Kidney (tissue), 22 donors: ENCODE results near the gene MGARP. TPM values are rescaled to one million over a fixed set of nuclear protein-coding genes. Genes with fewer than 3 reads are reported as not detected.
"Not testable (repeated sequence)": the region's sequence is repeated elsewhere in the genome, so short reads cannot be mapped to it uniquely, and the experiment has no call there.

Experiments used
- DNase-seq, 5 donors: peaks; one replicate each; pipeline ENCODE4 v3.0.0-alpha.2; 2013 to 2020
- FAIRE-seq: peaks from 2 replicates; lab custom pipeline; 2012; peaks lifted over from hg19 to GRCh38; lab: Jason Lieb, UNC
- H3K27ac ChIP-seq, 2 donors: one replicate each; pipeline ENCODE4 v1.7.0; 2013; ENCODE audit warnings: low read depth in 2 of 2, low read length in 2 of 2, inconsistent platforms in 1 of 2
- H3K27me3 ChIP-seq: one replicate; pipeline ENCODE4 v1.7.1; 2013; ENCODE audit warnings: low read length, inconsistent platforms; ENCODE audit not compliant: control insufficient read depth, insufficient read depth
- H3K36me3 ChIP-seq, 3 donors: one replicate each; pipeline versions ENCODE4 v1.7.0 to v1.7.1; 2013; ENCODE audit warnings: low read length in 3 of 3, control low read depth in 1 of 3, inconsistent platforms in 1 of 3; ENCODE audit not compliant: insufficient read depth in 3 of 3, control insufficient read depth in 2 of 3
- H3K4me1 ChIP-seq, 3 donors: one replicate each; pipeline versions ENCODE4 v1.7.0 to v1.7.1; 2013; ENCODE audit warnings: low read length in 3 of 3, inconsistent platforms in 1 of 3, low read depth in 1 of 3; ENCODE audit not compliant: control insufficient read depth in 2 of 3, insufficient read depth in 2 of 3
- H3K4me3 ChIP-seq, 3 donors: one replicate each; pipeline versions ENCODE4 v1.7.0 to v1.8.1; 2013; ENCODE audit warnings: low read length in 3 of 3, control low read depth in 1 of 3, inconsistent platforms in 1 of 3
- H3K9ac ChIP-seq, 3 donors: one replicate each; pipeline versions ENCODE4 v1.7.0 to v1.7.1; 2013; ENCODE audit warnings: low read length in 3 of 3, control low read depth in 1 of 3, inconsistent platforms in 1 of 3
- H3K9me3 ChIP-seq, 3 donors: one replicate each; pipeline versions ENCODE4 v1.7.0 to v1.7.1; 2013; ENCODE audit warnings: low read length in 3 of 3, control low read depth in 1 of 3, inconsistent platforms in 1 of 3; ENCODE audit not compliant: control insufficient read depth in 2 of 3, insufficient read depth in 1 of 3
- intact Hi-C: fragments of 100-400 bp; cut with DNase I; formaldehyde crosslinking; loops from one replicate; pipeline ENCODE4 v1.11.1; 2022
- long read RNA-seq, 10 donors: library from polyadenylated mRNA in 1 of 10; unstranded in 1 of 10; transcript quantifications; one replicate each; pipeline ENCODE4 v2.0.0 and lab custom pipeline, GENCODE V29; 2021 to 2026
- polyA plus RNA-seq: library from polyadenylated mRNA; stranded (reverse); fragments of 350-450 nt; fragmentation: Illumina TruSeq; extraction: RNeasy Lipid Tissue Mini Kit (QIAGEN cat#74804); gene quantifications from one replicate; pipeline ENCODE4 v1.2.3, GENCODE V29; 2014; ENCODE audit warnings: low read depth, low replicate concordance; ENCODE audit not compliant: insufficient read depth
- total RNA-seq: library from RNA; stranded (reverse); fragmentation: NEBNext Ultra II Directional; extraction: Animal tissue kit (Norgen Biotek cat#: 25700); gene quantifications from one replicate; pipeline ENCODE4 v1.2.1, GENCODE V29; 2021
- TF ChIP-seq, protein P1 (sequence below): IDR thresholded peaks from 3 replicates; pipeline ENCODE4 v1.5.1; 2012; ENCODE audit warnings: mild to moderate bottlenecking, moderate library complexity, borderline replicate concordance; ENCODE audit not compliant: insufficient read depth; ENCODE audit errors: extremely low read depth
- donor health status: control.
- donor health status: control.
- donor health status: control.
- donor health status: control.
- donor health status: control.
- donor health status: DM: yes; HTN: yes; CAD: no.
- donor health status: Normal renal cell carcinoma (clear cell type).

The MGARP gene
- total RNA-seq (0.25 TPM), polyA plus RNA-seq (4.3 TPM)
- long read RNA-seq, donor 1 = 0 reads
- long read RNA-seq, donor 2 = 0 reads
- long read RNA-seq, donor 3 = 0 reads
- long read RNA-seq, donor 4 = 0 reads
- long read RNA-seq, donor 5 = 0 reads
- long read RNA-seq, donor 6 = 0 reads
- long read RNA-seq, donor 7 = 0 reads
- long read RNA-seq, donor 8 = 0 reads
- long read RNA-seq, donor 9 = 0 reads
- long read RNA-seq, donor 10 = 0 reads

GRCh38 chr4:139279760-139280620, at the start of gene MGARP:
Gene MGARP, minus strand, starts transcription at chr4:139280225. Its CDS starts 67 bp downstream, at chr4:139280158.
- H3K9me3 ChIP-seq = no peaks in the 10 kb centered on the region
- H3K27me3 ChIP-seq = peaks cover 21% of the 10 kb centered on the region
- FAIRE-seq (no peak), DNase-seq (peak; percentile 42 to 80 (median 52))
- peaks cover 0 to 4% (median 0%) of the 10 kb centered on the region in 3 donors for H3K4me1 ChIP-seq
- peak within 1 kb of the TSS; percentile 23 to 69 (median 60) for H3K4me3 ChIP-seq
- peak within 1 kb of the TSS in 1 of 3 donors; percentile 0 for H3K9ac ChIP-seq
- TF ChIP-seq, protein P1, sequence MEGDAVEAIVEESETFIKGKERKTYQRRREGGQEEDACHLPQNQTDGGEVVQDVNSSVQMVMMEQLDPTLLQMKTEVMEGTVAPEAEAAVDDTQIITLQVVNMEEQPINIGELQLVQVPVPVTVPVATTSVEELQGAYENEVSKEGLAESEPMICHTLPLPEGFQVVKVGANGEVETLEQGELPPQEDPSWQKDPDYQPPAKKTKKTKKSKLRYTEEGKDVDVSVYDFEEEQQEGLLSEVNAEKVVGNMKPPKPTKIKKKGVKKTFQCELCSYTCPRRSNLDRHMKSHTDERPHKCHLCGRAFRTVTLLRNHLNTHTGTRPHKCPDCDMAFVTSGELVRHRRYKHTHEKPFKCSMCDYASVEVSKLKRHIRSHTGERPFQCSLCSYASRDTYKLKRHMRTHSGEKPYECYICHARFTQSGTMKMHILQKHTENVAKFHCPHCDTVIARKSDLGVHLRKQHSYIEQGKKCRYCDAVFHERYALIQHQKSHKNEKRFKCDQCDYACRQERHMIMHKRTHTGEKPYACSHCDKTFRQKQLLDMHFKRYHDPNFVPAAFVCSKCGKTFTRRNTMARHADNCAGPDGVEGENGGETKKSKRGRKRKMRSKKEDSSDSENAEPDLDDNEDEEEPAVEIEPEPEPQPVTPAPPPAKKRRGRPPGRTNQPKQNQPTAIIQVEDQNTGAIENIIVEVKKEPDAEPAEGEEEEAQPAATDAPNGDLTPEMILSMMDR = peak; percentile 4
- intact Hi-C loops = no loop called here
- H3K36me3 ChIP-seq = no peaks in the 10 kb centered on the region
- no peak within 1 kb of the TSS for H3K27ac ChIP-seq

- intact Hi-C loops = no loop called here
- TF ChIP-seq, protein P1 = no peak
- no peak overlapping the region for H3K9ac ChIP-seq
Observed at GRCh38 chr4:139329665-139330200, 49.7 kb upstream of the MGARP start.

GRCh38 chr4:139324620-139325019, 44.6 kb upstream of the MGARP start:
- Histone ChIP-seq H3K4me3 (no peak overlapping the region), H3K9me3 (no peaks in the 10 kb centered on the region), H3K27me3 (no peaks in the 10 kb centered on the region), H3K4me1 (peaks cover 0 to 8% (median 0%) of the 10 kb centered on the region in 3 donors), H3K36me3 (no peaks in the 10 kb centered on the region), H3K9ac (no peak overlapping the region), H3K27ac (no peak overlapping the region)
- TF ChIP-seq, protein P1 = no peak
- no peak for FAIRE-seq
- DNase-seq = peak in 1 of 5 donors; percentile 10
- intact Hi-C loops = no loop called here

More at GRCh38 chr4:139329665-139330200, 49.7 kb upstream of the MGARP start:
- Histone ChIP-seq H3K9me3 (no peaks in the 10 kb centered on the region), H3K36me3 (no peaks in the 10 kb centered on the region), H3K4me3 (no peak overlapping the region), H3K27me3 (no peaks in the 10 kb centered on the region), H3K27ac (no peak overlapping the region), H3K4me1 (peaks cover 0 to 2% (median 0%) of the 10 kb centered on the region in 3 donors)
- no peak for FAIRE-seq
- DNase-seq = no peak

DNA sequence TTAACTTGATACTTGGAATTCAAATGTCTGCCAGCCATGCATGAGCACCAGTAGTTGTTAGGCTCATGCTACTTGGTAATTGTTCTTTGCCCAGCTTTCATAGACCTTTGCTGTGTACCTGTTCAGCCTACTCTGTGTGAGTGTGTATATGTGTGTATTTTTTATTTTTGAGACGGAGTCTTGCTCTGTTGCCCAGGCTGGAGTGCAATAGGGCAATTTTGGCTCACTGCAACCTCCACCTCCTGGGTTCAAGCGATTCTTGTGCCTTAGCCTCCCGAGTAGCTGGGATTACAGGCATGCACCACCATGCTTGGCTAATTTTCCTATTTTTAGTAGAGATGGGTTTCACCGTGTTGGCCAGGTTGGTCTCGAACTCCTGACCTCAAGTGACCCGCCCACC, 42.5 kb upstream of the MGARP start:
- H3K36me3 ChIP-seq, H3K4me1 ChIP-seq, H3K4me3 ChIP-seq, H3K27ac ChIP-seq, intact Hi-C loops, H3K9ac ChIP-seq, H3K27me3 ChIP-seq, DNase-seq, H3K9me3 ChIP-seq, FAIRE-seq: not testable (repeated sequence)

GRCh38 chr4:139322070-139322469, 42.0 kb upstream of the MGARP start:
- H3K9me3 ChIP-seq, H3K4me1 ChIP-seq, H3K36me3 ChIP-seq, H3K27ac ChIP-seq, intact Hi-C loops, DNase-seq, H3K9ac ChIP-seq, FAIRE-seq, H3K27me3 ChIP-seq, H3K4me3 ChIP-seq: not testable (repeated sequence)
